OCI-LY1 (cell line): ENCODE measurements around the gene SLC25A34.

Experiments
- CTCF ChIP-seq: fragments of 200-600 bp; sonication (generic), shearing (Covaris generic); IDR thresholded peaks from 2 replicates; pipeline ENCODE4 v1.5.1; 2017; ENCODE audit warnings: mild to moderate bottlenecking, antibody characterized with exemption, low read length, moderate library complexity, mixed read lengths
- EZH2 ChIP-seq: fragments of 200-600 bp; sonication (generic), shearing (Covaris generic); IDR thresholded peaks from 2 replicates; pipeline ENCODE4 v1.8.0; 2017; ENCODE audit warnings: borderline replicate concordance, mixed run types, mild to moderate bottlenecking, antibody characterized with exemption, low read length, moderate library complexity, mixed read lengths

- TF ChIP-seq CTCF (no peak), EZH2 (no peak)
Observed at GRCh38 chr1:15730936-15731335, 5.1 kb upstream of the SLC25A34 start.
